OCI-M2 (cell line): ENCODE data around the gene MUS81.
"Not testable (repeated sequence)": the region's sequence is repeated elsewhere in the genome, so short reads cannot be mapped to it uniquely, and the experiment has no call there.

Source experiments
- DNase-seq: peaks from one replicate; lab custom pipeline; 2025; ENCODE audit not compliant: unreplicated experiment; lab: John Stamatoyannopoulos, UW

The MUS81 gene

GRCh38 chr11:65844231-65844872, 15.9 kb upstream of the MUS81 start:
- DNase-seq, result no peak

- DNase-seq, result no peak
These were observed 12.5 kb upstream of the MUS81 start for GRCh38 chr11:65847746-65848145.

GRCh38 chr11:65848693-65849092, 11.5 kb upstream of the MUS81 start:
- DNase-seq, result not testable (repeated sequence)

- DNase-seq, result no peak
These were observed 10.9 kb upstream of the MUS81 start for GRCh38 chr11:65849366-65849765.

GRCh38 chr11:65849771-65850216, 10.4 kb upstream of the MUS81 start:
- no peak for DNase-seq

GRCh38 chr11:65850217-65851082, 9.8 kb upstream of the MUS81 start:
- no peak for DNase-seq

- no peak for DNase-seq
These were observed 9.1 kb upstream of the MUS81 start for GRCh38 chr11:65851083-65851579.

GRCh38 chr11:65851811-65852507, 8.3 kb upstream of the MUS81 start:
- DNase-seq, result no peak

GRCh38 chr11:65852508-65853245, 7.6 kb upstream of the MUS81 start:
- no peak for DNase-seq

GRCh38 chr11:65853246-65853979, 6.8 kb upstream of the MUS81 start:
- DNase-seq, result no peak

GRCh38 chr11:65854161-65854592, 6.1 kb upstream of the MUS81 start:
- no peak for DNase-seq

- DNase-seq, result no peak
These were observed 5.1 kb upstream of the MUS81 start for GRCh38 chr11:65854852-65855837.

- DNase-seq, result no peak
These were observed 4.3 kb upstream of the MUS81 start for GRCh38 chr11:65855927-65856363.

- DNase-seq, result no peak
These were observed 3.3 kb upstream of the MUS81 start for GRCh38 chr11:65856689-65857499.

- DNase-seq, result no peak
These were observed 2.8 kb upstream of the MUS81 start for GRCh38 chr11:65857500-65857852.

GRCh38 chr11:65857853-65858680, 2.2 kb upstream of the MUS81 start, which contains the start of gene CFL1:
TSS of gene CFL1 (minus strand) at chr11:65858180. CDS start at chr11:65858099, 81 bp downstream.
- peak; percentile 60 for DNase-seq

GRCh38 chr11:65858681-65859087, 1.5 kb upstream of the MUS81 start:
- DNase-seq, result no peak
